MM.1S (cell line): ENCODE data around the gene TP63.

Experiments used
- CTCF ChIP-seq: fragments of 300-600 bp; sonication (generic); IDR thresholded peaks from 2 replicates; pipeline ENCODE4 v1.5.1; 2016; ENCODE audit warnings: antibody characterized with exemption, low read length, mixed read lengths
- EZH2 ChIP-seq: fragments of 300-600 bp; sonication (generic); optimal IDR thresholded peaks from 2 replicates; pipeline ENCODE3; 2017; ENCODE audit warnings: low read depth, mild to moderate bottlenecking, antibody characterized with exemption, low read length, mixed read lengths
- EZH2phosphoT487 ChIP-seq: fragments of 300-600 bp; sonication (generic); IDR thresholded peaks from 2 replicates; pipeline ENCODE4 v1.6.1; 2018; ENCODE audit warnings: antibody characterized with exemption, low read length

- TF ChIP-seq EZH2 = no peak
- no peak for TF ChIP-seq CTCF
- no peak for TF ChIP-seq EZH2phosphoT487
Measured at GRCh38 chr3:189684317-189684716, 53.1 kb downstream of the TP63 start.
